HFFc6 (cell line): ENCODE measurements around the gene POLE3. TPM values are rescaled to one million over a fixed set of nuclear protein-coding genes. Genes with fewer than 3 reads are reported as not detected.

ENCODE experiments used
- DNase-seq: peaks from one replicate; pipeline ENCODE4 v3.0.0-alpha.2; 2018
- H3K27ac Mint-ChIP-seq: 2 replicates; pipeline ENCODE4 v1.8.0; 2020; ENCODE audit warnings: mild to moderate bottlenecking, mixed read lengths
- H3K27me3 Mint-ChIP-seq: 2 replicates; pipeline ENCODE4 v1.8.0; 2021; ENCODE audit warnings: mild to moderate bottlenecking, moderate library complexity, mixed read lengths; ENCODE audit not compliant: insufficient read depth
- H3K36me3 Mint-ChIP-seq: 2 replicates; pipeline ENCODE4 v1.8.0; 2021; ENCODE audit warnings: low read depth, mixed read lengths
- H3K4me1 Mint-ChIP-seq: 2 replicates; pipeline ENCODE4 v1.8.0; 2020; ENCODE audit warnings: low read depth, mixed read lengths
- H3K4me3 Mint-ChIP-seq: 2 replicates; pipeline ENCODE4 v1.8.0; 2020; ENCODE audit warnings: mild to moderate bottlenecking, moderate library complexity, mixed read lengths
- H3K9me3 Mint-ChIP-seq: 2 replicates; pipeline ENCODE4 v1.8.0; 2020; ENCODE audit warnings: mild to moderate bottlenecking, mixed read lengths
- total RNA-seq, 6 experiments: library from RNA; stranded (reverse); fragmentation: NEBNext Ultra II Directional; extraction: Animal tissue kit (Norgen Biotek cat#: 25700); gene quantifications; 2 replicates in 1 of 6; 3 replicates in 5 of 6; pipeline ENCODE4 v1.2.3, GENCODE V29; 2021
- TF ChIP-seq, protein P1 (sequence below): fragments of 200-600 bp; sonication (generic); IDR thresholded peaks from 2 replicates; pipeline ENCODE4 v1.5.0; 2021; ENCODE audit warnings: antibody characterized with exemption, mild to moderate bottlenecking

The POLE3 gene
- total RNA-seq, 6 experiments from 2014 or later: 33.7 to 43.9 (median 37.9) TPM

DNA sequence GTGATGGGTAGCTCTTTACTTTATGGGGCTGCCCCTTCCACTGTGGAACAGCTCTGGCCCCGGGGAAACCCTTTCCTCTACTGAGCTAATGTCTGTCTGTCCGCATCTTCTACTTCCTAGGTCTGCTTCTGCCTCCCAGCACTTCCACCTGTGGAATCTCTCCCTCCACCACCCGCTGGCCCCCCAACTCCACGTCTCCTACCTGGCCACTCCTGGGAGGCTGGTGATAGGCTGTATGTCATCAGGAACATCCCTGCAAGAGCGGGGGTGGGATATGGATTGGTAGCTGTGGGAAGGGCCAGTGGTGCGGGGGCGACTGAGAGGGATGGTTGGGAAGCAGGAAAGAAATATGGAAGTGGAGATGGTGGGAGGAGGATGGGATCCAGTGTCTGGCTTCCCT lies 18.6 kb downstream of the POLE3 start:
- Mint-ChIP-seq H3K4me3 (no peak overlapping the region), H3K4me1 (peaks cover 7% of the 10 kb centered on the region), H3K27me3 (peaks cover 1% of the 10 kb centered on the region), H3K36me3 (peaks cover 9% of the 10 kb centered on the region), H3K9me3 (no peaks in the 10 kb centered on the region), H3K27ac (no peak overlapping the region)
- TF ChIP-seq, protein P1, sequence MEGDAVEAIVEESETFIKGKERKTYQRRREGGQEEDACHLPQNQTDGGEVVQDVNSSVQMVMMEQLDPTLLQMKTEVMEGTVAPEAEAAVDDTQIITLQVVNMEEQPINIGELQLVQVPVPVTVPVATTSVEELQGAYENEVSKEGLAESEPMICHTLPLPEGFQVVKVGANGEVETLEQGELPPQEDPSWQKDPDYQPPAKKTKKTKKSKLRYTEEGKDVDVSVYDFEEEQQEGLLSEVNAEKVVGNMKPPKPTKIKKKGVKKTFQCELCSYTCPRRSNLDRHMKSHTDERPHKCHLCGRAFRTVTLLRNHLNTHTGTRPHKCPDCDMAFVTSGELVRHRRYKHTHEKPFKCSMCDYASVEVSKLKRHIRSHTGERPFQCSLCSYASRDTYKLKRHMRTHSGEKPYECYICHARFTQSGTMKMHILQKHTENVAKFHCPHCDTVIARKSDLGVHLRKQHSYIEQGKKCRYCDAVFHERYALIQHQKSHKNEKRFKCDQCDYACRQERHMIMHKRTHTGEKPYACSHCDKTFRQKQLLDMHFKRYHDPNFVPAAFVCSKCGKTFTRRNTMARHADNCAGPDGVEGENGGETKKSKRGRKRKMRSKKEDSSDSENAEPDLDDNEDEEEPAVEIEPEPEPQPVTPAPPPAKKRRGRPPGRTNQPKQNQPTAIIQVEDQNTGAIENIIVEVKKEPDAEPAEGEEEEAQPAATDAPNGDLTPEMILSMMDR: no peak
- no peak for DNase-seq

DNA sequence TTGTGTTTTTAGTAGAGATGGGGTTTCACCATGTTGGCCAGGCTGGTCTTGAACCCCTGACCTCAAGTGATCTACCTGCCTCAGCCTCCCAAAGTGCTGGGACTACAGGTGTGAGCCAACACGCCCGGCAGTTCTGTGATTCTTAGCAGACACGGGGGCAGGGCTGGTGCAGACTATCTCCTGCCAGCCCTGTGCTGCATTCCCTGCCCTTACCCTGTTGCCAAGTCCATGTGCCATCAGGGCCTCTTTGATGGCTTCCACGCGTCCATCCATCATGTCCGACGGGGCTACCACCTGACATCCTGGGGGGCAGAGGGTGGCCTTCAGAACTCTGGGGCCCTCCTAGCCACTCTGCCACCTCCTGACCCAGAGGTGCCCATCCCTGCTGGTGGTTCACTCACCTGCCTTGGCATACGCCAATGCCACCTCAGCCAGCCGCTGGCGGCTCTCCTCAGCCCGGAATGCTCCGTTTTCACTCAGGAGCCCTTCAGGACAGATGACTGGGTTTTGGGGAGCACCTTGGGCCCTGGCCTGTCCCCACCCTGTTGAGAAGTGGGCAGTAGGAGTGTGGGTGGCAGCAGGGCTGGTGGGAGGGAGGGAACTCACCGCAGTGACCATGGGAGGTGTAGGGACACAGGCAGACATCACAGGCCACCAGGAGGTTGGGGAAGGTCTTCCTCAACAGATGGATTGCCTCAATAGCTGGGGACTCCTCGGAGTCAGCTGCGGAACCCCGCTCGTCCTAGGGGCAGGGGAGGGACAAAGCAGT lies 20.1 kb downstream of the POLE3 start:
- no peak for DNase-seq
- Mint-ChIP-seq H3K27ac (no peak overlapping the region), H3K36me3 (peaks cover 19% of the 10 kb centered on the region), H3K4me3 (no peak overlapping the region), H3K9me3 (no peaks in the 10 kb centered on the region), H3K27me3 (peaks cover 1% of the 10 kb centered on the region), H3K4me1 (no peaks in the 10 kb centered on the region)
- TF ChIP-seq, protein P1: no peak

DNA sequence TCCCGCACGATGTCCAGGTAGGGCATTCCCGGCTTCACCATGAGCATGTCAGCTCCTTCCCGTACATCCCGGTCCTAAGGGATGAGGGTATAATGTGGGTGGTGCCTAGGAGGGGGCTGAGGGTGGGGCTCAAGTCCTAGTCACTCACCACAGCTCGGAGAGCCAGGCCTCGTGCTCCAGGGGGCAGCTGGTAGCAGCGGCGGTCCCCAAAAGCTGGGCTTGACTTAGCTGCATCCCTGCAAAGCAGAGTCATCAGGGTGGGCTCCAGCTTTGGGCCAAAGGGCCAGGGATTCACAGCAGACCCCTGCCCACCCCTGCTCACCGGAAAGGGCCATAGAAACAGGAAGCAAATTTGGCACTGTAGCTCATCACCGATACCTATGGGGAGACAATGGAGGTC lies 21.0 kb downstream of the POLE3 start:
- TF ChIP-seq, protein P1: no peak
- Mint-ChIP-seq H3K27me3 (peaks cover 1% of the 10 kb centered on the region), H3K27ac (no peak overlapping the region), H3K4me3 (no peak overlapping the region), H3K36me3 (peaks cover 19% of the 10 kb centered on the region), H3K9me3 (no peaks in the 10 kb centered on the region), H3K4me1 (no peaks in the 10 kb centered on the region)
- DNase-seq: no peak

DNA sequence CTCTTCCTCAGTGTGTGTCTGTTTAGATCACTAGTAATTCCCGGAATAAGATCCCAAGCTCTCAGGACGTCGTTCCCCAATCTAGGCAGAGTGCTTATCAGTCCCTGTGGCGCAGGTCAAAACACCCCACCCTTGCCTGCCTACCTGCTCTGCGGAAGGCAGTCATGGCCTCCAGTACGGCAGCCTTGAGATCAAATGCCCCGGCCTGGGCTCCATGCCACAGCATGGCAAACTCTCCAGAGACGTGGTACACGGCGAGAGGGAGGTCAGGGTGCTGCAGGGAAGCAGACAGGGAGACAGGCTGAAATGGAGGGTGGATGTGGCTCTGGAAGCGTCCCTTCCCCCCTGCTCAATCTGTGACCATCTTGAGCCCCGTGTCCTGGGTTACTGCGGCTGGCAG lies 21.6 kb downstream of the POLE3 start:
- Mint-ChIP-seq H3K9me3 (no peaks in the 10 kb centered on the region), H3K27me3 (peaks cover 1% of the 10 kb centered on the region), H3K4me3 (no peak overlapping the region), H3K36me3 (peaks cover 19% of the 10 kb centered on the region), H3K27ac (no peak overlapping the region), H3K4me1 (no peaks in the 10 kb centered on the region)
- DNase-seq: no peak
- TF ChIP-seq, protein P1: no peak

DNA sequence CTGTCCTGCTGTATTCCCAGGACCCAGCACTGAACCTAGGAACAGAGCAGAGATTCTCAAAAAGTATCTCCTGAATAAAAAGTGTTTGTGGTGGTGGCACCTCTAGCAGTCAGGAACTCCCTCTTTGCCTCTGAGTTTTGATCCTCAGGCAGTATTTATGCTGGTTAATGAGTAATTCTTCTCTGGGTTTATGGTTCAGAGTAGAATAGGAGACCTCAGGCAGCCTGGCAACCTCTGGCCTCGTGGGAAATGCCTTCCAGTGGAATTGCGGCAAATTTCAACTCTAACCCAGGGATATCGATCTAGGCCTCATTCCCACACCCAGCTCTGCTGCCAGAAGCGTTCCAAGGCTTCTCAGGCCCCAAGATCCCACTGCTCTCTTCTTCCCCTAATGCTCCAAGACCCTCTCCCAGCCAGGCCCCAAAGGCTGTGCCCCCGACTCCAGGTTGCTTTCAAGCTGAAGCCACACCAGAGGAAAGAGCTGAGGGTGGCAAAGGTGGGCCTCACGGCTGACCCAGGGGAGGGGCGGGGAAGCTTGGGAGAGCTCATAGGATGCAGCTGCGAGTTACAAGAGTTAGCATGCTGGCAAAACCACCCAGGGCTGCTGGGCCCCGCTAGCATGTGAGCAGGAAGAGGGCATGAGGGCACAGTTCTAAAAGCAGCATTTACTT lies 22.8 kb downstream of the POLE3 start:
- H3K4me1 Mint-ChIP-seq: no peaks in the 10 kb centered on the region
- DNase-seq: no peak
- H3K27ac Mint-ChIP-seq: no peak overlapping the region
- H3K27me3 Mint-ChIP-seq: no peaks in the 10 kb centered on the region; the same call in 1 of the 2 replicates
- TF ChIP-seq, protein P1: no peak
- H3K4me3 Mint-ChIP-seq: no peak overlapping the region
- H3K9me3 Mint-ChIP-seq: no peaks in the 10 kb centered on the region
- peaks cover 19% of the 10 kb centered on the region for H3K36me3 Mint-ChIP-seq
